DND-41 (cell line): ENCODE measurements around the gene SMAD1.

Experiments
- EZH2 ChIP-seq: IDR thresholded peaks from 3 replicates; pipeline ENCODE4 v1.6.1; 2012; ENCODE audit warnings: borderline replicate concordance, low read depth, mild to moderate bottlenecking, moderate library complexity, low read length, inconsistent platforms; ENCODE audit not compliant: severe bottlenecking
- TF ChIP-seq, protein P1 (sequence below): IDR thresholded peaks from 2 replicates; pipeline ENCODE4 v1.5.1; 2012; ENCODE audit warnings: borderline replicate concordance, low read length, moderate library complexity, mild to moderate bottlenecking; ENCODE audit not compliant: poor library complexity, severe bottlenecking; ENCODE audit errors: extremely low read depth

GRCh38 chr4:145524552-145524951, 42.9 kb downstream of the SMAD1 start:
- TF ChIP-seq, protein P1, sequence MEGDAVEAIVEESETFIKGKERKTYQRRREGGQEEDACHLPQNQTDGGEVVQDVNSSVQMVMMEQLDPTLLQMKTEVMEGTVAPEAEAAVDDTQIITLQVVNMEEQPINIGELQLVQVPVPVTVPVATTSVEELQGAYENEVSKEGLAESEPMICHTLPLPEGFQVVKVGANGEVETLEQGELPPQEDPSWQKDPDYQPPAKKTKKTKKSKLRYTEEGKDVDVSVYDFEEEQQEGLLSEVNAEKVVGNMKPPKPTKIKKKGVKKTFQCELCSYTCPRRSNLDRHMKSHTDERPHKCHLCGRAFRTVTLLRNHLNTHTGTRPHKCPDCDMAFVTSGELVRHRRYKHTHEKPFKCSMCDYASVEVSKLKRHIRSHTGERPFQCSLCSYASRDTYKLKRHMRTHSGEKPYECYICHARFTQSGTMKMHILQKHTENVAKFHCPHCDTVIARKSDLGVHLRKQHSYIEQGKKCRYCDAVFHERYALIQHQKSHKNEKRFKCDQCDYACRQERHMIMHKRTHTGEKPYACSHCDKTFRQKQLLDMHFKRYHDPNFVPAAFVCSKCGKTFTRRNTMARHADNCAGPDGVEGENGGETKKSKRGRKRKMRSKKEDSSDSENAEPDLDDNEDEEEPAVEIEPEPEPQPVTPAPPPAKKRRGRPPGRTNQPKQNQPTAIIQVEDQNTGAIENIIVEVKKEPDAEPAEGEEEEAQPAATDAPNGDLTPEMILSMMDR: no peak
- no peak for TF ChIP-seq EZH2
